Stimulated activated CD8-positive, alpha-beta memory T cell treated with anti-CD3 and anti-CD28 coated beads, Interleukin-4, amount 100 ng/mL, for 4 hours (primary cell): Measurements from ENCODE around the gene CHSY1.
A peak's percentile ranks its signal among the peaks of the same experiment; 100 is the strongest.
"Not testable (repeated sequence)": the region's sequence is repeated elsewhere in the genome, so short reads cannot be mapped to it uniquely, and the experiment has no call there.

Source experiments
- DNase-seq, 2 donors: peaks; one replicate each; pipeline ENCODE4 v3.0.0-alpha.2; 2020; ENCODE audit warnings: low read depth in 2 of 2, low spot score in 1 of 2

CHSY1 gene

DNA sequence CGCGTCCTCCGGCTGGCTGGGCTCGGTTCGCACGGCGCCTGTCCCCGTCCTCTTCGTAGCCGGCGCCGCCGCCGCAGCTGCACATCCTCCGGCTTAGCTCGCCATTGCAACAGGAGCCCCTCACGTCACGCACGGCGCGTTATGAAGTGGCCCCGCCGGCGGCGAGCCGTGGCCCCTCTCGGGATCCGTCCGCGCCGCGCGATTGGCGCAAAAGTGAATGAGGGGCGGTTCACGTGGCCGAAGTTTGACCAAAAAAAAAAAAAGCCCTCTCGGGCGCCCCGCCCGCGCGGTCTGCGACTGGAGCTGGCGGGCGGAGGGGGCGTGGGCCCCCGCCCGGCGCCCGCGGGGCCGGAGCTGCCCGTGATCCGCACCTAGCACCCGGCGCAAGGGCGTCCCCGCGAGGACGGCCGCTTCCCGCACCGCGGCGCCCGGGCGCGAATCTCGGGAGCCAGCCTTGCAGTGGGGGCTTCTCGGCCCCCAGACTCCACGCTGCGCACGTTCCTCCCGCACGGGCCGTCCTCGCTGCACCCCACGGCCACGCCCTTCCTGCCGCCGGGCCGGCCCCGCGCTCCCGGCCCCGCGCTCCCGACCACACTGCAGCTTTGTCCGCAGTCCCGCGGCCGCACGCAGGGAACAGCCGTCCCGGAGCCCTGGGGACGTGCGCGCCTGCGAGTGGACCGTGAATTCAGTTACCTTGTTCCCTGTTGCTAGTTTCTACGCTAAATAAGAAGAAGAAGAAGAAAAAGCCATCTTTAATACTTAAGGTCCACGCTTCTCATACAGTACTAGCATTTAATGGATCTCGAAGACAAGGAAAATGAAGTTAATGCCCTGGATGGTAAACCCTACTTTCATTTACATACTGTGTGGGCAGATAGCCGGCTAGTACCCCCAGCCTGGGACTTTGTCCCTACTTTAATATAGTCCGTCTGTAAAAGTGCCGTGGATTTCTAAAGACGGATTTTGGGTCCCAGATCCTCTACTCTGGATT, at the start of gene CHSY1:
Gene CHSY1, minus strand, starts transcription at position 219 of the 991 bp plus-strand sequence. CDS start 592 bp downstream, outside the sequence.
- peak; percentile 66 to 76 for DNase-seq

DNA sequence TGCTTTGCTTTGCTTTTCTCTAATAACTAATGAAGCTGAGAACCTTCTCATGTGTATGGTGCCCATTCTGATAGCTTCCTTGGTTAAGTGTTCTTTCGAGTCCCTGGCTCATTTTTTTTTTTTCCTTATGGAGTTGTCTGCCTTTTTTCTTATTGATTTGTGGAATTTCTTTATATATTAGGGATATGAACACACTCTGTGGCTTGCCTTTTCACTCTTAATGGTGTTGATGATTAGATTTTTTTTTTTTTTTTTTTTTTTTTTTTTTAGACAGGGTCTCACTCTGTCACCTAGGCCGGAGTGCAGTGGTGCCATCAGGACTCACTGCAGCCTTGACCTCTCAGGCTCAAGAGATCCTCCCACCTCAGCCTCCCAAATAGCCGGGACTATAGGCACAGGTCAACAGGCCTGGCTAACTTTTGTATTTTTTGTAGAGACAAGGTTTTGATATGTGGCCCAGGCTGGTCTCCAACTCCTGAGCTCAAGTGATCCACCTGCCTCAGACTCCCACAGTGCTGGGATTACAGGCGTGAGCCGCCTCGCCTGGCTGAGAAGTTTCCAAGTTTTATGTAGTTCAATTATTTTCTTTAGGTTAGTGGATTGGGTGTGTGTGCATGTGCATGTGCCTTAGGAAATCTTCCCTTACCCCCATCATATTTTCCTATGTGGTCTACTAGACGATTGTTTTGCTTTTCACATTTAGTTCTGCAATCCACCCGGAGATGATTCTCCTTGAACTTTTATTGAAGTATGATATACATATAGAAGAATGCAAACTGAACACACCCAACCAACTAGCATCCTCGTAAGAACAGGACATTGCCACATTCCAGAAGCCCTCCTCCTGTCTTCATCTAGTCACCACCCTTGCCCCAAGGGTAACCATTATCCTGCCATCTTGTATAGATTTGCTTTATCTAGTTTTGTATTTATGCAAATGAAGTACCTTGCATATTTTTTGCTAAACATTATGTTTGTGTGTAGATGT, 44.9 kb upstream of the CHSY1 start:
- no peak for DNase-seq

GRCh38 chr15:101295607-101296161, 43.8 kb upstream of the CHSY1 start:
- no peak for DNase-seq

DNA sequence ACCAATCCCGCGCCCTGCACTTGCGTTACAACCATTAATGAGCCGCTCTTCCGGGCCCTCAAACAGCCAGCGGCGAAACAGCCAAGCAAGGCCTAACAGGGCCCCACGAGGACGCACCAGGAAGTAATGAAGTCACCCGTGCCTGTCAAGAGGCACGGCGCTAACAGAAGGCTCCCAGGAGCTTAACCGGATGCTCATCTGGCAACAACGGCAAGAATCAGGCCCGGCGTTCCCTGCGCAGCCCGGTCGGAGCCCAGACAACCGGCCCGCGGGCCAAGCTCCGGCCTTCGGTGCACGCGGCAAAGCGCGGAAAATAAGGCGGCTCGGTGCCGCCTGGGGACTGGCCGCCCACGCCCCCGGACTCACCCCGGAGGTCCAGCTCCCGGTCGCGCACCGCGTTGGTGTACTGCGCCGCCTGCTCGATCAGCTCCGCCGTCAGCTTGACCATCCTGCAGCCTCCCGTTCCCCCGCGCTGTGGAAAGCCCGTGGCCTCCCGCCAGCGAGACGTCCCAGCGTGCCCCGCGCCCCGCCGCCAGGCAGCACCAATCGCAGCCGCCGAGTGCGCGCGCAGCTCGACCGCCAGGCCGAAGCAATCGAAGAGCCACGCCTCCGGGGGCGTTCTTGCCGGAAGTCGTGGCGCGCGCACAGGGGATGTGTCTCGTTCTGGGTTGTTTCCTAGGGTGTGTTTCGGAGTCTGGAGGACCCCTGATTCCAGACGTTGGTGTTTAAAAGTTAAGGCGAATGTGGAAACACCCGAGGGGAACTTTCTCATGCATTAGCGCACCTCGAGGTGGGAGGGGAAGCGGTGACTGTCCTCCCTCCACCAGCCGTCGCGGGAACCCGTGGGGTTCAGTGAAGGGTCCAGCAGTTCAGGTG, 43.1 kb upstream of the CHSY1 start, which contains the start of gene SNRPA1:
Gene SNRPA1, minus strand, starts transcription at position 518 of the 876 bp plus-strand sequence. Its CDS starts 70 bp downstream, at position 448.
- peak; percentile 94 for DNase-seq

GRCh38 chr15:101293122-101293521, 41.3 kb upstream of the CHSY1 start:
- no peak for DNase-seq

GRCh38 chr15:101288905-101289513, 37.2 kb upstream of the CHSY1 start:
- no peak for DNase-seq

- DNase-seq, result not testable (repeated sequence)
Measured at GRCh38 chr15:101287342-101287741, 35.5 kb upstream of the CHSY1 start.

GRCh38 chr15:101286471-101287114, 34.7 kb upstream of the CHSY1 start:
- no peak for DNase-seq

DNA sequence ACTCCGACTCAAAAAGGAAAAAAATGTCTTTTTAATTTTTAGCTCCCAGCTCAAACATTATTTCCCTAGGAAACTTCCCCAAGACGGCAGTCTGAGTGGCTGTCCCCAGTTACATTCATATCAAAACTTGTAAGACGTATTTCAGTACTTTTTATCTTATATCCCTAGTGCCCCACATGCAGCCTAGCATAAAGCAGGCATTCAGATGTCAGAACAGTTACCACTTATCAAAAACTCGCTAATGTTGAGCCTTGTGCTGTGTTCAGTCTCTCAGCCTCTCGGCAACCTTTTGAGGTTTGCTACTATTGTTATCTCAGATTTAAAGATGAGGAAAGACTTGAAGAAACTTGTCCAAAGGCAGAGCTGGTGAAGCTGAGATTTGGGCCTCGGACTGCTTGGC, 32.1 kb upstream of the CHSY1 start:
- DNase-seq, result no peak

DNA sequence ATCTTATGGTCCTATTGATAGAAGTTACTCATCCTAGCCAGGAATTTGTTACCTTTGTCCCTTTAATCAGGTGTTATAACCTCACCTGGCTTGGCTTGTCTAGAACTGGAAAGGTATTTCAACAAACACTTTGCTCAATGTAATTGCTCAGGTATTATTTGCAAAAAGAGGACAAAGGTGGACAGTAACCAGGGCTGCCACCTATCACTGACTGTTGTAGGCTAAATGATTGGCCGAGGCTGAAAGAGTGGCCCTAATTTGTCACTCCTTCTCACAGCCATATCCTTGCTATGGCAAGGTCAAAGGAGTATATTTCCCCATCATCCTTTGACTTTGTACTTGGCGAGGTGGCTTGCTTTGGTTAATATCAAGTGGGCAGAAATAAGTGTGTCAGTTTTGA, 28.2 kb upstream of the CHSY1 start:
- DNase-seq, result no peak

DNA sequence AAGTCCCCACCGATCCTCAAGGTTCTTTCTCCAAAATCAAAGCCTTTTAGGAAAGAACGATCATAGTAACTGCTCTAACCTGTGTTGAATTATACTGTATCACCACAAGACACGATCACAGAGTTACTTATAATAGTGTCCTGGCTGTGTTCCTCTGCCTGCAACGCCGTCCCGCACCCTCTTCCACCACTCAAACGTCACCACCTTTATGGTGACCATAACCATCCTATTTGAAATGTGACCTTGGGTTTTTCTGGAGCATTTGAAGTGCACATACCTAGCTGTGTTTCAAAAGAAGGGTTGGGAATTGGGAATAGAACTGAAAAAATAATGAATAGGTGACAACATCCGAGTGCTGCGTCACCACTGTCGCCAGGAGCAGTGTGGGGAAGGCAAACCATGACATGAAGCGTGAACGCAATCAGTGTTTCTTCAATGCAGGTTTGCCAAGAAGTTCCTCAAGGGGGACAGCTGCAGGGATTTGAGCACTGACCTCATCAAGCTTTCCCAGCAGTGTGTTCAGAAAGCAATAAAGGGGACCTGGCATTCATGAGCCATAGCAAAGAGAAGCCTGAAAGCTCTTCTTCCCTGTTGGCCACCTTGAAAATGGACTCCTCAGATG, 26.2 kb upstream of the CHSY1 start:
- DNase-seq, result no peak

- peak; percentile 73 for DNase-seq
Measured at GRCh38 chr15:101277038-101277822, 25.4 kb upstream of the CHSY1 start, which contains the start of gene SELENOS. TSS of gene SELENOS (minus strand) at chr15:101277485. CDS start at chr15:101277417, 68 bp downstream.

- no peak for DNase-seq
Measured at GRCh38 chr15:101276501-101277037, 24.7 kb upstream of the CHSY1 start.

- DNase-seq, result no peak
Measured at GRCh38 chr15:101275018-101275417, 23.2 kb upstream of the CHSY1 start.

- DNase-seq, result no peak
Measured at GRCh38 chr15:101273534-101273933, 21.7 kb upstream of the CHSY1 start.

DNA sequence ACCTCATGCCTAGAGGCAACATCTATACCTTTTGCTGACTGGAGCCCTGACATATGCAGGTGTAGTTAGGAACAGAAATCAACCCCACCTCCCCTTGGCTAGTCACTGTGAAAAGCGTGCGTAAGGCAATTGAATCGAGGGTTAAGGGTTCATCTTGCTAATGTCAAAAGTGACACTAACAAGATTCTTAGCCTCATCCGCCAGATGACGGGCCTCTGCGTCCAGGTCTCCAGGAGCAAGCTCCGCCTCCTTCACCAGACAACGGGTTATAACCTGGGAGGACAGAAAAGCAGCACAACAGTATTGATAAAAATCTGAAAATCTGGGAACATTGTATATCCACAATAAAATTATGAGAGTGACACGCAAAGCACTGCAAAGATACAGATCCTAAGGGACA, 20.7 kb upstream of the CHSY1 start:
- no peak for DNase-seq

- DNase-seq, result no peak
Measured at GRCh38 chr15:101269479-101270223, 17.8 kb upstream of the CHSY1 start.
